Measurements from ENCODE around the gene TOMM5.

TOMM5 gene

DNA sequence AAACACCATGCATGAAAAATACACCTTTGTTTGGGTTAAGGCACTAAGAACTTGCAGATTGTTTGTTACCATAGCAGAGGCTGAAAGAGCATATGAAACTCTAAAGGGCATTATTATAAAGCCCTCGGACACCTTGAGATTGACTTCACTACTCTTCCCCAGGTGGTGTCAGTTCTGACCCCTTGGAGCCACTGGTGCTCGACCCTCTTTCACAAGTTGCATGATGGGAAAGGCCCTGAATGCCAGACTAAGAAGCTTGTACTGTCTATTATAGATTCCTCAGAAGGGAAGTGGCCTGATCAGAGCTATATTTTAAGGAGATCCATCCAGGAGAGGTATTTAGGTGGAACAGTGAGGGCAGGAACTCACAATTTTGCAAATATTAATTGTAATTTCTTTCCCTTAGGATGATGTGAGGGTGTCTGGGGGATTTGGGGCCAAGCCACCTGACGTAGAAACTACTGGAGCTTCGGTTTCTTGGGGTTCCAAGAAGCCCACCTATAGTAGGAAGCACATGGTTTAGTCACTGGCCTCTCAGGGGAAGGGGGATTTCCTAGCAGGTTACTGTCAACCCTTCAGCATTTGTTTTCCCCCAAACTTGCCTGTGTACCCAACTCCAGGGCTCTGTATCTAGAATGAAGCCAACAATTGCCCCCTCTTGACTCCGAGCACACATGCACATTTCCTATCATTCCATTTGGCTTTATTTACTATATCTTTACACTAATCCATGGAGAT is 32.4 kb downstream of the TOMM5 start:
- no peak for TF ChIP-seq CTCF (conservative IDR thresholded peaks at IDR 0.05; ENCODE audit: control insufficient read depth, insufficient read depth, low read depth, low read length)

DNA sequence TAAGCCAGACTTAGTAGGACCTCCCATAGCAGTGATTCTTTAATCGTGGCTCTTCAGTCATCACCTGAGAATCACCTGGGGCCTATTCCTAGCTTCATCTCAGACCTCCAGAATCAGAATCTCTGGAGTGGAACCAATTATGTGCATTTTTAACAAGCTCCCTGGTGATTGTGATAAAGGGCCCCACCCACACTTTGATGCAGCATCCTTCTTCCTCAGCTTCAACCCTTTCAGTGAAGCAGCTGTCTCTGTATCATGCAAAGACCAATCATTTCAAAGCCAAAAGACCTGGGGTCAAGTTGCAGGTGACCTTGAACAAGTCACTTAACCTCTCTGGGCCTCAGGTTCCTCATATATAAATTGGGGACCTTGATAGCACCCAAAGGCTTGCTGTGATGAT is 33.3 kb downstream of the TOMM5 start:
- H3K4me3 ChIP-seq (ENCODE audit: control insufficient read depth, low read depth, low read length): no peak overlapping the region
- no peak for TF ChIP-seq CTCF (conservative IDR thresholded peaks at IDR 0.05; ENCODE audit: control insufficient read depth, insufficient read depth, low read depth, low read length)
- DNase-seq (ENCODE audit: low read depth): no peak

More for the DNA sequence above, 32.4 kb downstream of the TOMM5 start:
- no peak for DNase-seq (ENCODE audit: low read depth)
- H3K4me3 ChIP-seq (ENCODE audit: control insufficient read depth, low read depth, low read length): no peak overlapping the region

DNA sequence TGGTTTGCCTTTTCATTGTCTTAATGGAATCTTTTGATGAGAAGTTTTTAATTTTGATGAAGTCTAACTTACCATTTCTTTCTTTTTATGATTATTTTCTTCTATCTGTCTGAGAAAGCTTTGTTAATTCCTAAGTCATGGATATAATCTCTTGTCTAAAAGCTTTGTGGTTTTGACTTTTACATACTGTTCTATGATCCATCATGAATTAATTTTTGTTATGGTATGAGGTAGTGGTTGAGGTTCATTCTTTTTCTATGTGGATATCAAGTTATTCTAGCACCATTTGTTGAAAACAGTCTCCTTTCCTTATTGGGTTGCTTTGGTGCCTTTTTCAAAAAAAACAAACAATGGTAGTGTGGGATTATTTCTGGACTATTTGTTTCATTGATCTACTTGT is 36.6 kb downstream of the TOMM5 start:
- TF ChIP-seq CTCF (conservative IDR thresholded peaks at IDR 0.05; ENCODE audit: control insufficient read depth, insufficient read depth, low read depth, low read length): no peak
- DNase-seq (ENCODE audit: low read depth): peak; percentile 60
- no peak overlapping the region for H3K4me3 ChIP-seq (ENCODE audit: control insufficient read depth, low read depth, low read length)

DNA sequence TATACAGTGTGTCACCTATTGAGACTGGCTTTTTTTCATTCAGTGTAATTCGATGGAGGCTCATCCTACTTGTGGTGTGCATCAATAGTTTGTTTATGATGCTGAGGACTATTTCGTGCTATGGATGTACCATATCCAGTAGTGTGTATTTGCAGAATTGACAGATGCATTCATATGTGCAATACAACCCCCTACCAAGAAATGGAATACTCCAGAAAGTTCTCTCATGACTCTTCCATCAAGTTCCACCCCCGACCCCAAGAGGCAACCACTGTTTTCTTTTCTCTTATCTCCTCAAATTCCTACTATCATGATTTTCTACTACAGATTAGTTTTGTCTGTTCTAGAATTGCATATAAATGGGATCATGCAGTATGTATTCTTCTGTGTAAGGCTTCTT is 38.1 kb downstream of the TOMM5 start:
- no peak overlapping the region for H3K4me3 ChIP-seq (ENCODE audit: control insufficient read depth, low read depth, low read length)
- no peak for DNase-seq (ENCODE audit: low read depth)
- no peak for TF ChIP-seq CTCF (conservative IDR thresholded peaks at IDR 0.05; ENCODE audit: control insufficient read depth, insufficient read depth, low read depth, low read length)

- H3K4me3 ChIP-seq (ENCODE audit: control insufficient read depth, low read depth, low read length): no peak overlapping the region
- no peak for DNase-seq (ENCODE audit: low read depth)
- TF ChIP-seq CTCF (conservative IDR thresholded peaks at IDR 0.05; ENCODE audit: control insufficient read depth, insufficient read depth, low read depth, low read length): no peak
Observed at GRCh38 chr9:37551888-37552287, 40.5 kb downstream of the TOMM5 start.

- TF ChIP-seq CTCF (conservative IDR thresholded peaks at IDR 0.05; ENCODE audit: control insufficient read depth, insufficient read depth, low read depth, low read length): no peak
- no peak for DNase-seq (ENCODE audit: low read depth)
- no peak overlapping the region for H3K4me3 ChIP-seq (ENCODE audit: control insufficient read depth, low read depth, low read length)
Observed at GRCh38 chr9:37551468-37551867, 40.9 kb downstream of the TOMM5 start.
